CD4-positive, alpha-beta T cell treated with Interferon gamma for 1 hour (primary cell): ENCODE results near the gene SUOX.
"Not testable (repeated sequence)": the region's sequence is repeated elsewhere in the genome, so short reads cannot be mapped to it uniquely, and the experiment has no call there.

Source experiments
- DNase-seq: peaks from one replicate; pipeline ENCODE4 v3.0.0-alpha.2; 2020

Gene SUOX

GRCh38 chr12:55996715-55997534 is at the start of gene SUOX:
TSS of gene SUOX (plus strand) at chr12:55997276. CDS start at chr12:56002222, 4,946 bp downstream.
- peak; percentile 82 for DNase-seq

- DNase-seq: no peak
Observed at GRCh38 chr12:55955344-55955743, 41.7 kb upstream of the SUOX start.

GRCh38 chr12:55955800-55956508 is 41.1 kb upstream of the SUOX start:
- peak; percentile 13 for DNase-seq

GRCh38 chr12:55957106-55957859 is 39.8 kb upstream of the SUOX start:
- DNase-seq: no peak

GRCh38 chr12:55963760-55964159 is 33.3 kb upstream of the SUOX start:
- DNase-seq: no peak

GRCh38 chr12:55965240-55965639 is 31.8 kb upstream of the SUOX start:
- no peak for DNase-seq

- no peak for DNase-seq
Observed at GRCh38 chr12:55965941-55966407, 31.1 kb upstream of the SUOX start, which contains the start of gene PMEL. TSS of gene PMEL (minus strand) at chr12:55966042. CDS start at chr12:55966011, 31 bp downstream.

- peak; percentile 83 for DNase-seq
Observed at GRCh38 chr12:55966408-55967281, 30.4 kb upstream of the SUOX start, which contains the start of gene CDK2. TSS of gene CDK2 (plus strand) at chr12:55966830. CDS start at chr12:55967009, 179 bp downstream.

GRCh38 chr12:55969356-55969755 is 27.7 kb upstream of the SUOX start:
- DNase-seq: no peak

GRCh38 chr12:55970775-55971174 is 26.3 kb upstream of the SUOX start:
- DNase-seq: no peak

GRCh38 chr12:55972042-55972441 is 25.0 kb upstream of the SUOX start:
- DNase-seq: no peak

- no peak for DNase-seq
Observed at GRCh38 chr12:55972456-55972855, 24.6 kb upstream of the SUOX start.

- peak; percentile 22 for DNase-seq
Observed at GRCh38 chr12:55972911-55973598, 24.0 kb upstream of the SUOX start.

GRCh38 chr12:55973599-55974307 is 23.3 kb upstream of the SUOX start, which contains the start of gene RAB5B:
TSS of gene RAB5B (plus strand) at chr12:55974078. CDS start at chr12:55986961, 12,883 bp downstream.
- DNase-seq: peak; percentile 100

- DNase-seq: peak; percentile 37
Observed at GRCh38 chr12:55974308-55974730, 22.8 kb upstream of the SUOX start.

- DNase-seq: no peak
Observed at GRCh38 chr12:55978393-55978792, 18.7 kb upstream of the SUOX start.

GRCh38 chr12:55979069-55979468 is 18.0 kb upstream of the SUOX start:
- DNase-seq: no peak

- DNase-seq: not testable (repeated sequence)
Observed at GRCh38 chr12:55981882-55982281, 15.2 kb upstream of the SUOX start.

GRCh38 chr12:55982319-55982936 is 14.6 kb upstream of the SUOX start:
- no peak for DNase-seq

GRCh38 chr12:55983232-55983842 is 13.7 kb upstream of the SUOX start:
- DNase-seq: no peak
